ENCODE results near the gene NBL1.

NBL1 gene

GRCh38 chr1:19700079-19700777 lies 56.1 kb downstream of the NBL1 start:
- Histone ChIP-seq H3K4me3 (ENCODE audit: low read depth, low read length) (no peak overlapping the region), H3K4me1 (ENCODE audit: control insufficient read depth, insufficient read depth, low read length) (no peaks in the 10 kb centered on the region), H3K9me3 (ENCODE audit: control insufficient read depth, insufficient read depth, low read depth, low read length) (no peaks in the 10 kb centered on the region), H3K27ac (ENCODE audit: extremely low read depth, low read depth, low read length) (no peak overlapping the region), H3K36me3 (ENCODE audit: control insufficient read depth in 2 of 2, insufficient read depth in 1 of 2, low read length in 2 of 2) (no peaks in the 10 kb centered on the region)
- POLR2A ChIA-PET: no interaction called here
- CTCF ChIA-PET: interaction anchor here (0.7 kb wide), 1 partner anchor 19 kb away, joined by 3 read pairs; no protein-coding TSS in a partner anchor
- no peak for TF ChIP-seq ZBTB8A (tag by site-specific recombination; IDR thresholded peaks at IDR 0.05)
- no peak for TF ChIP-seq ZNF843 (tag by site-specific recombination; IDR thresholded peaks at IDR 0.05)
- TF ChIP-seq ZFP41 (tag by site-specific recombination; IDR thresholded peaks at IDR 0.05; ENCODE audit: borderline replicate concordance): no peak
- TF ChIP-seq FEZF1 (tag by site-specific recombination; IDR thresholded peaks at IDR 0.05): no peak
- TF ChIP-seq ZNF704 (tag by site-specific recombination; IDR thresholded peaks at IDR 0.05): no peak
- TF ChIP-seq ZBTB49 (tag by site-specific recombination; IDR thresholded peaks at IDR 0.05; ENCODE audit: low read depth): no peak
- TF ChIP-seq ZNF677 (tag by site-specific recombination; IDR thresholded peaks at IDR 0.05): no peak
- no peak for TF ChIP-seq SP7 (tag by site-specific recombination; IDR thresholded peaks at IDR 0.05)
- no peak for TF ChIP-seq ZNF449 (tag by site-specific recombination; IDR thresholded peaks at IDR 0.05)
- TF ChIP-seq KLF8 (tag by site-specific recombination; IDR thresholded peaks at IDR 0.05): no peak
- no peak for TF ChIP-seq ZNF221 (tag by site-specific recombination; IDR thresholded peaks at IDR 0.05; ENCODE audit: borderline replicate concordance)
- TF ChIP-seq ZNF548 (tag by site-specific recombination; IDR thresholded peaks at IDR 0.05): no peak
- TF ChIP-seq ZNF623 (tag by site-specific recombination; IDR thresholded peaks at IDR 0.05): no peak
- TF ChIP-seq ZNF37A (tag by site-specific recombination; IDR thresholded peaks at IDR 0.05): no peak
- no peak for TF ChIP-seq ZNF26 (tag by site-specific recombination; IDR thresholded peaks at IDR 0.05)
- TF ChIP-seq ZNF398 (tag by site-specific recombination; IDR thresholded peaks at IDR 0.05): no peak
- no peak for TF ChIP-seq ZNF280D (tag by site-specific recombination; IDR thresholded peaks at IDR 0.05)

Measured in HEK293 (cell line).